Lower leg skin (tissue), 3 donors: ENCODE measurements around the gene DNAH7.

Experiments
- POLR2A ChIP-seq, 2 donors: fragments of 450-650 bp; IDR thresholded peaks; one replicate each; pipeline ENCODE4 v1.6.1; 2016 to 2017; ENCODE audit warnings: antibody characterized with exemption in 2 of 2, mild to moderate bottlenecking in 1 of 2, moderate library complexity in 1 of 2
- TF ChIP-seq, protein P1 (sequence below), 3 donors: fragments of 450-650 bp; IDR thresholded peaks; one replicate each; pipeline ENCODE4 v1.5.1; 2016; ENCODE audit warnings: antibody characterized with exemption in 3 of 3, mild to moderate bottlenecking in 3 of 3, moderate library complexity in 2 of 3

DNA sequence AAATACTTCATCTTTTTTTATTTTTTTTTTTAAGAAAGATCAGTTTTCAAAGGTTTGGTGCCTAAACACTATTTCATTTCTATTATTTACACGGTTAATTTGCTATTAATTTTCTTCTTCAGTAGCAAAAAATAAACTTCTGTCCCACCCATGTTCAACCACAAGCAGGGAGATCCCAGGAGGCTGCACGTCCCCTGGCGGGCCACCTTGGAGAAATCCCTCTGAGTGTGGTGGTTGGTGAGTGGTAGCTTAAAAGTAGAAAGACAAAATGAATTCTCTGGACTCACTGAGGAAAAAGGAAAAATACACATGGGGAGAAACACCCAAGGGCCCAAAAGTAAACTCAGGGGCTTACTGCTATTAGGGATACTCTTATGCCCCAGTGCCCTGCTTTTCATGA is 143.5 kb downstream of the DNAH7 start:
- TF ChIP-seq POLR2A (IDR thresholded peaks at IDR 0.05), result no peak
- TF ChIP-seq, protein P1, sequence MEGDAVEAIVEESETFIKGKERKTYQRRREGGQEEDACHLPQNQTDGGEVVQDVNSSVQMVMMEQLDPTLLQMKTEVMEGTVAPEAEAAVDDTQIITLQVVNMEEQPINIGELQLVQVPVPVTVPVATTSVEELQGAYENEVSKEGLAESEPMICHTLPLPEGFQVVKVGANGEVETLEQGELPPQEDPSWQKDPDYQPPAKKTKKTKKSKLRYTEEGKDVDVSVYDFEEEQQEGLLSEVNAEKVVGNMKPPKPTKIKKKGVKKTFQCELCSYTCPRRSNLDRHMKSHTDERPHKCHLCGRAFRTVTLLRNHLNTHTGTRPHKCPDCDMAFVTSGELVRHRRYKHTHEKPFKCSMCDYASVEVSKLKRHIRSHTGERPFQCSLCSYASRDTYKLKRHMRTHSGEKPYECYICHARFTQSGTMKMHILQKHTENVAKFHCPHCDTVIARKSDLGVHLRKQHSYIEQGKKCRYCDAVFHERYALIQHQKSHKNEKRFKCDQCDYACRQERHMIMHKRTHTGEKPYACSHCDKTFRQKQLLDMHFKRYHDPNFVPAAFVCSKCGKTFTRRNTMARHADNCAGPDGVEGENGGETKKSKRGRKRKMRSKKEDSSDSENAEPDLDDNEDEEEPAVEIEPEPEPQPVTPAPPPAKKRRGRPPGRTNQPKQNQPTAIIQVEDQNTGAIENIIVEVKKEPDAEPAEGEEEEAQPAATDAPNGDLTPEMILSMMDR (IDR thresholded peaks at IDR 0.05), result no peak
